HK-2 (cell line): Measurements from ENCODE around the gene KIF6.

Experiments
- DNase-seq: peaks from one replicate; pipeline ENCODE4 v3.0.0-alpha.2; 2018; ENCODE audit not compliant: unreplicated experiment

The KIF6 gene

GRCh38 chr6:39451831-39452230, 273.4 kb downstream of the KIF6 start:
- DNase-seq = no peak

DNA sequence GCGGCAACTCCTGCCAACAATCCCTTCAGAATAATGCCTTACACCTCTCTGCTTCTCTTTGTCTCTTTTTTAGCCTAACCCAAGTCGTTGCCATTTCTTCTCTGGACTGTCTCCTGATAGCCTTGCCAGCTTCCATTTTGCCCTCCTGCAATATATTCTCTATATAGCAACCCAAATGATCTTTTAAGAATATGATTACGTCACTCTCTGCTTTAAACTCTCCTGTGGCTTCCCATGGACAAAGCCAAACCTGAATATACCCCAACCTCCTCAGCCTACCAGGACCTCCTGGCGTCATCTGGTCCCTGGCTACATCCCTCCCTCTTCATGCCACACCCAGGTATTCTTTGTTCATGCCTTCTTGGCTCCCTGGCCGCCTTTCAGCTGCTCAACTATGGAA, 276.2 kb downstream of the KIF6 start:
- DNase-seq = no peak

DNA sequence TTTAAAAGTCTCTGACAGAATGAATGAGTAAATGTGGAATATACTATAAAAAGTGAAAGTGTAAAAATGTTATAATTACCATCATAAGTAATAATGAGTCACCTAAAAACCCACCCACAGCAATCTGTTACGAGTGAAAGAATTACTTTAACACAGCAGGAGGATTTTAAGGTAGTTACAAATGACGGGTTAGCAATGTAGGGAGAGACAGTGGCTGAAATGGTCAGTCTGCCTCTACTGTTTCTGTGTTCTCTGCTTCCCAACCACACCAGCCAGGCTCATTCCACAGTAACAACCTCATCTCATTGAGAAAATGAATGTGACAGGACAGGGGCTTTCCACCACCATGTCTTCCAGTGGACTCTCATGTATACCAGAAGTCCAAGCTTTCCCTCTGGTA, 278.3 kb downstream of the KIF6 start:
- DNase-seq = no peak

DNA sequence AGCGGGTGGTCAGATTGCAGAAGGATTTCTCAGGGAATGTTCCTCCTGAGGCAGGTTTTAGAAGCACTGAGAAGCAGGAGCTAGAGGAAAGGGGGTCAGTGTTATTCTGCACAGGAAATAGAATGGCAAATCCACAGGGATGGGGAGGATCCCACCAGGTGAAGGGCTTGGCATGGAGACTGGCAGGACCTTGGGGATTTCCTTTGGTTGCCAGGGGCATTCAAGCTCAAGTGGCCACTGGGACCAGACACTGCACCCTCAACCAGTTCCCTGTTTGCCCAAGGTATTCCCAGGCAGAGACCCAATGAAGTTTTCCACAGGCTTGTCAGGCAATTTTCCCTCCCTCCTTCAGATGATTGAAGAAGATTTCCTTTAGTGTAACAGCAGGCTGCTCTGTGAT, 279.5 kb downstream of the KIF6 start:
- no peak for DNase-seq

GRCh38 chr6:39444479-39445019, 280.7 kb downstream of the KIF6 start:
- DNase-seq = no peak

GRCh38 chr6:39441986-39442385, 283.2 kb downstream of the KIF6 start:
- no peak for DNase-seq

GRCh38 chr6:39441301-39441700, 283.9 kb downstream of the KIF6 start:
- no peak for DNase-seq

- no peak for DNase-seq
Measured at GRCh38 chr6:39440039-39440426, 285.2 kb downstream of the KIF6 start.

GRCh38 chr6:39439342-39440038, 285.7 kb downstream of the KIF6 start:
- DNase-seq = no peak

DNA sequence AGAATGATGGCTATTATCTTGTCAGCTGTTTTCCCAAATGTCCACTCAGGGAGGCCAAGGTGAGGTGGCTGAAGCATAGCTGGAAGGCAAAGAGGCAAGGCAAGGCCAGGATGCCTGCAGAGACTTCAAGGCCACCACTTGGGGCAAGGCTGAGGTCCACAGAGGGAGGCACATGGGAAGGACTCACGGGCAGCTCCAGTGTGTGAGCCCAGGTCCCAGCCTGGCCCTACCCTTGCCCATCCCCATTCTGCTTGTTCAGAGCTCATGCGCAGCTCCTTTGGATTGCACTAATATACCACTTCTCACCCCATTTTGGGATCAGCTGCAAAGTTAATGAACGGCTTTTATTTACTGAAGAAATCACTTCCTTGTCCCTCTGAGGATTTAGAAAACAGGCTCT, 291.6 kb downstream of the KIF6 start:
- DNase-seq = no peak

DNA sequence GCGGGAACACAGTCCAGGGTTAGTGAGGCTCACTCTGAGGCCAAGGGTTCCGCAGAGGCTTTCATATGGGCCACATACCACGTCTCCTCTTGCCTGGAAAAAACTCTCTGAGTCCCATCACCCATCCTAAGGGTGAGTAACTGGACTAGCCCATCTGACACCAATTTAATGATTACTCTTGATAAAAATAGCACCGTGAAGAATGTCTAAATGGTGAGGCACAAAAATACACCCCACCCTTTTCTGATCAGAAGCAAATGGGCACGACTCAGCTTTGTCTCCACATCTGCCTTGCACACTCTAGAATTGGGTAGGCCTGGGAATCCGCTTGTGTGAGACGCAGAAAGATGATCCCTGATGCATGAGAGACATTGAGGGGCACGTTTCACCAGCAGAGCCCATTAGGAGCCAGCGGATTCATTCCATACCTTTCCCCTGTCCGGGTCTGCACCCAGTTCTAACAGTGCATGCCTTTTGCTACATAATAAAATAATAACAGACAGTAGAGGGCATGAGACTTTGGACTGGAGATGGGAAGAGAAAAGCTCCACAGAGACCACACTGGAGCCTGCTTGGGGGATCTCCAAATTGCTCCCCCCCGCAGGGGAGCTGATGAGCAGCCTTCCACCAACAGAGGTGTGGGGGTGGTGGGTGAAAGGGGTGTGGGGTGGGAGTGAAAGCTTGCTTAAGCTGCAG, 292.7 kb downstream of the KIF6 start:
- no peak for DNase-seq

DNA sequence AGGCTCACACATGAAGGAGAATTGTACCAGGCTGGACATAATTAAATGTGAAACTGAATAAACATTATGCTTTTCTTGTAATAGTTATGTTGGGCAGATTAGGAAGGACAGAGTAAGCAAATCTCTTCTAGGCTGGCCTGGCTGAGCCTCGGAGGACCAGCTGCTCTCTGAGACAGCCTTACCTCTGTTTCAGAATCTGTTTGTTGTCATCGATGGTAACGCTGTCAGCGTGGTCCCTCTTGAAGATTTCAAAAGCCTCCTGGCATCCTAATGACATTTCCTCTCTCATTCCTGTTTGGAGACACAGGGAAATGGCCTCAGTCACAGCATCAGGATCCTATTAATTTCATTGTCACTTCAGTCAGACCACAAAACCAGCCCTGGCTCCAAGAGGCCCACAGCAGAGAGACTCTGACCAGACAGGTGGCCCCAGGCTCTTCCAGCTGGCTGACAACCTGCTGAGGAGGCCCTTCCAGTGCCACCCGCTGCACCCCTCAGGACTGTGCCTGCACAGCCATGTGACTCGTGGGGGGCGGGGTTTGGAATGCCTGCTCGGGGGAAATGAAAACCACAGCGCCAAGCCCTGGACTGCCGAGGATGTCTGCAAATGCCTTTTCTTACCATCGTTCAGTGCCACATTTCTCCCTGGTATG, 294.2 kb downstream of the KIF6 start:
- DNase-seq = peak; percentile 20

- no peak for DNase-seq
Measured at GRCh38 chr6:39430446-39430845, 294.8 kb downstream of the KIF6 start.

DNA sequence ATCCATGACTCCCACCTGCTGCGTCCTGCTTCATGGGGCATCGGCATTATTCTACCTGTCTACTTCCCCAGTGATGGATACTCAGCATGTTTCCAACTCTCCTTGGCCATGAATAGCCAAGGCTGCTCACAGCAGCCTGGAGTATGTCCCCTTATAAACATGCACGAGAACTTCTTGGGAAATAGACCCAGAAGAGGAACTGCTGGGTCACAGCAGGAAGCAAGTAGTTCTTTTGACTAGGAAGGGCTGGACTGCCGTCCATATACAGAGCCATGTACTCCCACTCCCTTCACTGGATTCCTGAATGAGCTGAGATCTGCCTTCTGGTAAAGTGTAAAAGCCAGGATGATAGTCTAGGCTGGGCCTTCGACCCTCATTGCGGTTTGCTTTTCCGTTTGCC, 296.4 kb downstream of the KIF6 start:
- DNase-seq = no peak

DNA sequence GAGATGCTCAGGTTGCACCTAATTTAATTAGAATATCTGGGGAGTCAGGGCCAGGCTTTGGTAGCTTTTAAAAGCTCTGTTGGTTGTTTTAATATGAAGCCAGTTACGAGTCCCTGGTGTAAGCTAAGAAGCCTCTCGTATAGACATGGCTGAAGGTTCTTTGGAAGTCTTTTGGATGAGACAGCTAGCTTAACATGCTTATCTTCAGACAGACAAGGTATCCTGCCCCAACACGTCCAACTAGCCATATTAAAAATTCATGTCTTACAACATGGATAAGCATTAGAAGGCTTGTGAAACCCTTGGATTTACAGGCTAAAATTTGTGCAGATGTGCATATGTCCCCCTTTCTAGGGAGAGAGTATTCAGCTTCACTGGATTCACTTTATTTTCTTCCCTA, 297.1 kb downstream of the KIF6 start:
- no peak for DNase-seq

- DNase-seq = no peak
Measured at GRCh38 chr6:39426073-39426456, 299.1 kb downstream of the KIF6 start.

- DNase-seq = no peak
Measured at GRCh38 chr6:39425346-39426072, 299.7 kb downstream of the KIF6 start.

- no peak for DNase-seq
Measured at GRCh38 chr6:39424831-39425230, 300.4 kb downstream of the KIF6 start.

DNA sequence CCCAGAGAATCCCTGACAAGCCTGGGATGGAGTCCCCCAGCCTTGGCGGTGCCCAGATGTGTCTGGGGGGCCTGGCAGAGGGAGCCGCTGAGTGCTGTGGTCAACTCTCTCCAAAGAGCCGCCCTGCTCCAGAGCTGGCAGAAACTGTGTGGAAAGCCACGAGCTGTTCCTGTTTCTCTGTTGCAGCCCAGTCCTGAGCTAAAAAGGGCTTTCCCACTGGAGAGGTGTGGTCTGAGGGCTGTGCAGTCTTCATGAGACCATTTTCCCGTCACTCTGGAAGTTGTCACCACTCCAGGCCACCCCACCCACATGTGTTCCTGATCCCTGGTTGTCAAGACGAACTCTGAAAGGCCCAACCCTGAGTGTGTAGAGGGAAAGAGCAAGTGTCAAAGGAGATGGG, 303.0 kb downstream of the KIF6 start:
- DNase-seq = no peak

- no peak for DNase-seq
Measured at GRCh38 chr6:39421383-39422225, 303.6 kb downstream of the KIF6 start.
